ENCODE data around the gene FSTL4. TPM values are rescaled to one million over a fixed set of nuclear protein-coding genes. Genes with fewer than 3 reads are reported as not detected.

The FSTL4 gene
- total RNA-seq, 2 donors from 2014 or later = 4.4 to 5.5 TPM

DNA sequence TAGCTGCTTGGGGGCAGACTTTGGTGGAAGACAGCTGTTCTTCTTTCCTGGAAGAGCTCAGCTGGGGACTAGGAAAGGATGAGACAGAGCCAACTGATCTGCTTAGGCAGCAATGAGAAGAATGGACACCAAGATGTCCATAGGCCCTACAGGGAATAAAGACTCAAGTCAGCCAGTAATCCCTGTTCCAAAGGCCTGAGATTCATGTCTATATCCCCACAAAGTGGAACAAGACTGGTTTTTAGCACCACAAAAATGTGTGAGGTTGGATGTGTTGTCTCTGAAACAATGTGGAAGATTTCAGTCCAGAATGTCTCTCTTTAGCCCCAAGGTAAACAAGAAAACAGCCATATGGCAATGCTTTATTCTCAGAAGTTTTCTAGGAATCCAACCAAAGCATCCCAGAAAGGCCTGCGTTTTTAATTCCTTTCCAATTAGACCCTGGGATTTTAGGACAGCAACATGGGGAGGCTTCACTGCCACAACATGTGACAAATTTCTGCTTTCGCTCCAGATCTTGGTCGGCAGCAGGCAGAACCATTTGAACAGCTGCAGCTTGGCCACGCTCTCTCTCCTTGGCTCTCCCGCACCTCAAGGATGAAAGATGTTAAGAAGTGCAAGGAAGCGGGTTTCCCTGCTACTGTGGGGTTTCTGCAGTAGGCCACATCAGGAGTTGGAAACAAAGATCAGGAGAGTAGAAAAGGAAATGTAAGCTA is 245.1 kb downstream of the FSTL4 start:
- Histone ChIP-seq H3K4me3 (ENCODE audit: low read length) (no peak overlapping the region), H3K9ac (ENCODE audit: extremely low read depth, low read length, poor library complexity, severe bottlenecking) (no peak overlapping the region), H3K36me3 (ENCODE audit: control insufficient read depth, insufficient read depth, low read length) (no peaks in the 10 kb centered on the region), H3K27me3 (ENCODE audit: control insufficient read depth, insufficient read depth, low read length, poor library complexity, severe bottlenecking) (no peaks in the 10 kb centered on the region), H3K4me1 (ENCODE audit: control insufficient read depth, insufficient read depth, low read length) (no peaks in the 10 kb centered on the region), H3K27ac (ENCODE audit: low read depth, low read length) (no peak overlapping the region), H3K9me3 (ENCODE audit: control insufficient read depth, low read length) (no peaks in the 10 kb centered on the region)
- H3K4me1 Mint-ChIP-seq = peaks cover 29% of the 10 kb centered on the region
- no peaks in the 10 kb centered on the region for H3K36me3 Mint-ChIP-seq (ENCODE audit: low read depth)
- H3K27me3 Mint-ChIP-seq (ENCODE audit: insufficient read depth) = no peaks in the 10 kb centered on the region
- TF ChIP-seq, protein P1, sequence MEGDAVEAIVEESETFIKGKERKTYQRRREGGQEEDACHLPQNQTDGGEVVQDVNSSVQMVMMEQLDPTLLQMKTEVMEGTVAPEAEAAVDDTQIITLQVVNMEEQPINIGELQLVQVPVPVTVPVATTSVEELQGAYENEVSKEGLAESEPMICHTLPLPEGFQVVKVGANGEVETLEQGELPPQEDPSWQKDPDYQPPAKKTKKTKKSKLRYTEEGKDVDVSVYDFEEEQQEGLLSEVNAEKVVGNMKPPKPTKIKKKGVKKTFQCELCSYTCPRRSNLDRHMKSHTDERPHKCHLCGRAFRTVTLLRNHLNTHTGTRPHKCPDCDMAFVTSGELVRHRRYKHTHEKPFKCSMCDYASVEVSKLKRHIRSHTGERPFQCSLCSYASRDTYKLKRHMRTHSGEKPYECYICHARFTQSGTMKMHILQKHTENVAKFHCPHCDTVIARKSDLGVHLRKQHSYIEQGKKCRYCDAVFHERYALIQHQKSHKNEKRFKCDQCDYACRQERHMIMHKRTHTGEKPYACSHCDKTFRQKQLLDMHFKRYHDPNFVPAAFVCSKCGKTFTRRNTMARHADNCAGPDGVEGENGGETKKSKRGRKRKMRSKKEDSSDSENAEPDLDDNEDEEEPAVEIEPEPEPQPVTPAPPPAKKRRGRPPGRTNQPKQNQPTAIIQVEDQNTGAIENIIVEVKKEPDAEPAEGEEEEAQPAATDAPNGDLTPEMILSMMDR (conservative IDR thresholded peaks at IDR 0.05) = no peak
- no peak overlapping the region for H3K4me3 Mint-ChIP-seq
- DNase-seq = no peak
- WGBS, 2 experiments (ENCODE audit: insufficient coverage in 1 of 2, insufficient read length in 1 of 2) = 96 to 97% methylated on average over 4 to 6 of the region's 6 CpGs
- no peak overlapping the region for H3K27ac Mint-ChIP-seq
- no peaks in the 10 kb centered on the region for H3K9me3 Mint-ChIP-seq

DNA sequence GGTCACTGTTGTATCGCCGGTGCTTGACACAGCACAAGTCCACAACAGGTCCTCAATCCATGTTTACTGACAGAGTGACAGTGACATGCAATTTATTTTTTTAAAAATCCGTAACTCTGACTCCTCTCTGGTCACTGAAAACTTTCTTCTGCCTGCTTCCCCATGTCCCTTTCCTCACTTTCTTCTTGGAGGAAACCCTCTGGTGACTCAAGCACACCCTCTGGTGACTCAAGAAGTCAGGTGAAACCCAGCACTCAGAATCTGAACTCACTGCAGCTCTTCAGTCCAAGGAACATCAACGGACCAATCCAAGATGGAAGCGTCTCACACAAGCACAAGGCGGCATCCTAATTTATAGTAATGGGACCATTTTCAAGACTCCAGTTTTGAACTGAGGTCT is 245.9 kb downstream of the FSTL4 start:
- Histone ChIP-seq H3K27ac (ENCODE audit: low read depth, low read length) (no peak overlapping the region), H3K27me3 (ENCODE audit: control insufficient read depth, insufficient read depth, low read length, poor library complexity, severe bottlenecking) (no peaks in the 10 kb centered on the region), H3K9ac (ENCODE audit: extremely low read depth, low read length, poor library complexity, severe bottlenecking) (no peak overlapping the region), H3K36me3 (ENCODE audit: control insufficient read depth, insufficient read depth, low read length) (no peaks in the 10 kb centered on the region), H3K9me3 (ENCODE audit: control insufficient read depth, low read length) (no peaks in the 10 kb centered on the region), H3K4me1 (ENCODE audit: control insufficient read depth, insufficient read depth, low read length) (peaks cover 4% of the 10 kb centered on the region), H3K4me3 (ENCODE audit: low read length) (no peak overlapping the region)
- TF ChIP-seq, protein P1 (conservative IDR thresholded peaks at IDR 0.05) = peak; percentile 24
- 92 to 98% methylated on average over 6 of the region's 6 CpGs for WGBS, 2 experiments (ENCODE audit: insufficient coverage in 1 of 2, insufficient read length in 1 of 2)
- peak; percentile 37 for DNase-seq
- no peaks in the 10 kb centered on the region for H3K27me3 Mint-ChIP-seq (ENCODE audit: insufficient read depth)
- H3K9me3 Mint-ChIP-seq = no peaks in the 10 kb centered on the region
- H3K4me1 Mint-ChIP-seq = peaks cover 23% of the 10 kb centered on the region
- H3K27ac Mint-ChIP-seq = no peak overlapping the region
- H3K36me3 Mint-ChIP-seq (ENCODE audit: low read depth) = no peaks in the 10 kb centered on the region
- H3K4me3 Mint-ChIP-seq = no peak overlapping the region

DNA sequence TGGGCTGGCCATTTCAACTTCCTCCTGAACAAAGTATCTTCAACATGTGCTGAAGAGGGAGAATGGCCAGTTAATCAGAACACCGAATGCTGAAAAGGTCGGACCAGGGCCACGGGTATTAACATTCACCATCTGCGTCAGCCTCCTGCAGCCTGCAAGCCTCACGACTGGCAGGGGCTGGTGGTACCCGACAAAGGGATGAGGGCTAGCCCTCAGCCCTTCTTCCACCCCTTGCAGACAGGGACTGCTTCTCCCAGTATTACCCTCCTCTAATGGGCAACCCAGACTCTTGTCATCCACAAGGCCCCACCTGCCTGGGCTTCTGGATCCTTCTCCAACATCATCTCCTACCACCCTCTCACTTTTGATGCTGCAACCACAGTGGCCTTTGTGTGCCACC is 246.6 kb downstream of the FSTL4 start:
- Mint-ChIP-seq H3K9me3 (no peaks in the 10 kb centered on the region), H3K27ac (no peak overlapping the region), H3K27me3 (ENCODE audit: insufficient read depth) (no peaks in the 10 kb centered on the region), H3K4me3 (no peak overlapping the region), H3K4me1 (peaks cover 26% of the 10 kb centered on the region), H3K36me3 (ENCODE audit: low read depth) (no peaks in the 10 kb centered on the region)
- Histone ChIP-seq H3K4me1 (ENCODE audit: control insufficient read depth, insufficient read depth, low read length) (peaks cover 9% of the 10 kb centered on the region), H3K27ac (ENCODE audit: low read depth, low read length) (no peak overlapping the region), H3K27me3 (ENCODE audit: control insufficient read depth, insufficient read depth, low read length, poor library complexity, severe bottlenecking) (no peaks in the 10 kb centered on the region), H3K36me3 (ENCODE audit: control insufficient read depth, insufficient read depth, low read length) (no peaks in the 10 kb centered on the region), H3K4me3 (ENCODE audit: low read length) (no peak overlapping the region), H3K9me3 (ENCODE audit: control insufficient read depth, low read length) (no peaks in the 10 kb centered on the region), H3K9ac (ENCODE audit: extremely low read depth, low read length, poor library complexity, severe bottlenecking) (no peak overlapping the region)
- DNase-seq = no peak
- TF ChIP-seq, protein P1 (conservative IDR thresholded peaks at IDR 0.05) = no peak
- WGBS, 2 experiments (ENCODE audit: insufficient coverage in 1 of 2, insufficient read length in 1 of 2) = 91% methylated on average over 6 of the region's 6 CpGs; no CpG with 5 or more reads in 1 of the 2 experiments
